ENCODE measurements around the gene RFWD3.

RFWD3 gene

GRCh38 chr16:74577882-74578366 is 88.8 kb downstream of the RFWD3 start:
- peak; percentile 55 for DNase-seq (ENCODE audit: extremely low read depth, insufficient read length)
- H3K27me3 ChIP-seq (replicated peaks; ENCODE audit: control insufficient read depth, insufficient read depth, low read length): no peaks in the 10 kb centered on the region
- H3K36me3 ChIP-seq (ENCODE audit: control insufficient read depth, insufficient read depth, low read length): no peaks in the 10 kb centered on the region
- H3K4me3 ChIP-seq (replicated peaks; ENCODE audit: low read depth, low read length): no peak overlapping the region
- TF ChIP-seq CTCF (IDR thresholded peaks at IDR 0.05; ENCODE audit: insufficient read depth, low read length, poor library complexity, severe bottlenecking): no peak

GRCh38 chr16:74575807-74576643 is 90.7 kb downstream of the RFWD3 start:
- Histone ChIP-seq H3K4me3 (replicated peaks; ENCODE audit: low read depth, low read length) (no peak overlapping the region), H3K36me3 (ENCODE audit: control insufficient read depth, insufficient read depth, low read length) (no peaks in the 10 kb centered on the region), H3K27me3 (replicated peaks; ENCODE audit: control insufficient read depth, insufficient read depth, low read length) (no peaks in the 10 kb centered on the region)
- DNase-seq (ENCODE audit: extremely low read depth, insufficient read length): no peak
- no peak for TF ChIP-seq CTCF (IDR thresholded peaks at IDR 0.05; ENCODE audit: insufficient read depth, low read length, poor library complexity, severe bottlenecking)

- TF ChIP-seq CTCF (IDR thresholded peaks at IDR 0.05; ENCODE audit: insufficient read depth, low read length, poor library complexity, severe bottlenecking): no peak
- no peak for DNase-seq (ENCODE audit: extremely low read depth, insufficient read length)
Observed at GRCh38 chr16:74575175-74575806, 91.4 kb downstream of the RFWD3 start.

GRCh38 chr16:74574146-74574545 is 92.5 kb downstream of the RFWD3 start:
- no peak for DNase-seq (ENCODE audit: extremely low read depth, insufficient read length)
- Histone ChIP-seq H3K27me3 (replicated peaks; ENCODE audit: control insufficient read depth, insufficient read depth, low read length) (no peaks in the 10 kb centered on the region), H3K4me3 (replicated peaks; ENCODE audit: low read depth, low read length) (no peak overlapping the region), H3K36me3 (ENCODE audit: control insufficient read depth, insufficient read depth, low read length) (no peaks in the 10 kb centered on the region)
- no peak for TF ChIP-seq CTCF (IDR thresholded peaks at IDR 0.05; ENCODE audit: insufficient read depth, low read length, poor library complexity, severe bottlenecking)

More at GRCh38 chr16:74575175-74575806, 91.4 kb downstream of the RFWD3 start:
- Histone ChIP-seq H3K4me3 (replicated peaks; ENCODE audit: low read depth, low read length) (no peak overlapping the region), H3K27me3 (replicated peaks; ENCODE audit: control insufficient read depth, insufficient read depth, low read length) (no peaks in the 10 kb centered on the region), H3K36me3 (ENCODE audit: control insufficient read depth, insufficient read depth, low read length) (no peaks in the 10 kb centered on the region)

- DNase-seq (ENCODE audit: extremely low read depth, insufficient read length): no peak
- TF ChIP-seq CTCF (IDR thresholded peaks at IDR 0.05; ENCODE audit: insufficient read depth, low read length, poor library complexity, severe bottlenecking): no peak
- no peaks in the 10 kb centered on the region for H3K36me3 ChIP-seq (ENCODE audit: control insufficient read depth, insufficient read depth, low read length)
- no peaks in the 10 kb centered on the region for H3K27me3 ChIP-seq (replicated peaks; ENCODE audit: control insufficient read depth, insufficient read depth, low read length)
- no peak overlapping the region for H3K4me3 ChIP-seq (replicated peaks; ENCODE audit: low read depth, low read length)
Observed at GRCh38 chr16:74573622-74574021, 93.1 kb downstream of the RFWD3 start.

All from GM06990 (cell line).